OCI-LY7 (cell line): ENCODE results near the gene ASB7. TPM values are rescaled to one million over a fixed set of nuclear protein-coding genes. Genes with fewer than 3 reads are reported as not detected.

Experiments used
- BruUV-seq: library from RNA; stranded (reverse); fragments of 400-500 nt; replicated peaks from 2 replicates; lab custom pipeline; 2021; lab: Mats Ljungman, UMichigan
- CTCF ChIA-PET: fragments of 300-600 bp; sonication (Branson Sonifier 250); formaldehyde crosslinking; loops from one replicate; lab custom pipeline; 2022; ENCODE audit warnings: antibody characterized with exemption; ENCODE audit not compliant: unreplicated experiment; lab: Charles Lee
- POLR2A ChIA-PET: fragments of 300-600 bp; sonication (Branson Sonifier 250); formaldehyde crosslinking; loops from one replicate; lab custom pipeline; 2022; ENCODE audit warnings: antibody characterized with exemption; lab: Charles Lee
- DNase-seq: peaks from one replicate; pipeline ENCODE4 v3.0.0-alpha.2; 2015; ENCODE audit warnings: low spot score
- H2AFZ ChIP-seq: fragments of 200-600 bp; sonication (generic), shearing (Covaris generic); 2 replicates; pipeline ENCODE4 v1.6.1; 2014; ENCODE audit warnings: mild to moderate bottlenecking, antibody characterized with exemption, low read length, moderate library complexity
- H3K27ac ChIP-seq: fragments of 200-600 bp; sonication (generic); 2 replicates; pipeline ENCODE4 v1.5.1; 2014; ENCODE audit warnings: mixed run types, low read depth, mild to moderate bottlenecking, moderate library complexity, low read length, inconsistent platforms; ENCODE audit not compliant: poor library complexity, severe bottlenecking
- H3K36me3 ChIP-seq: fragments of 200-600 bp; sonication (generic); 2 replicates; pipeline ENCODE4 v1.6.1; 2014; ENCODE audit warnings: mild to moderate bottlenecking, antibody characterized with exemption, low read length, moderate library complexity, mixed read lengths; ENCODE audit not compliant: insufficient read depth
- H3K4me1 ChIP-seq: fragments of 200-600 bp; sonication (generic); 2 replicates; pipeline ENCODE4 v1.5.1; 2014; ENCODE audit warnings: mild to moderate bottlenecking, low read length; ENCODE audit not compliant: insufficient read depth, poor library complexity, severe bottlenecking
- H3K4me2 ChIP-seq: fragments of 200-600 bp; sonication (generic); 2 replicates; pipeline ENCODE4 v1.6.1; 2014; ENCODE audit warnings: mild to moderate bottlenecking, low read length
- H3K4me3 ChIP-seq: fragments of 200-600 bp; sonication (generic); 2 replicates; pipeline ENCODE4 v1.5.1; 2014; ENCODE audit warnings: mild to moderate bottlenecking, low read depth, low read length; ENCODE audit not compliant: poor library complexity, severe bottlenecking
- H3K79me2 ChIP-seq: fragments of 200-600 bp; sonication (generic); 2 replicates; pipeline ENCODE4 v1.6.1; 2016; ENCODE audit warnings: low read depth, mild to moderate bottlenecking, low read length, moderate library complexity, mixed read lengths; ENCODE audit not compliant: insufficient read depth
- H3K9me2 ChIP-seq: fragments of 200-600 bp; sonication (generic); 2 replicates; pipeline ENCODE4 v1.6.1; 2016; ENCODE audit warnings: mild to moderate bottlenecking, low read length, mixed read lengths; ENCODE audit not compliant: insufficient read depth
- H3K9me3 ChIP-seq: fragments of 200-600 bp; sonication (generic); 2 replicates; pipeline ENCODE4 v1.6.1; 2014; ENCODE audit warnings: mild to moderate bottlenecking, mixed run types, low read length, mixed read lengths
- H4K20me1 ChIP-seq: fragments of 200-600 bp; sonication (generic); 2 replicates; pipeline ENCODE4 v1.6.1; 2014; ENCODE audit warnings: mild to moderate bottlenecking, antibody characterized with exemption, low read length, moderate library complexity, mixed read lengths; ENCODE audit not compliant: insufficient read depth
- EZH2phosphoT487 ChIP-seq: fragments of 200-600 bp; sonication (generic); IDR thresholded peaks from 2 replicates; pipeline ENCODE4 v1.6.1; 2018; ENCODE audit warnings: low read depth, borderline replicate concordance, mild to moderate bottlenecking, mixed run types, antibody characterized with exemption, low read length, moderate library complexity, mixed read lengths
- intact Hi-C: fragments of 100-400 bp; cut with micrococcal nuclease; formaldehyde crosslinking; loops from one replicate; pipeline ENCODE4 v1.10.0; 2022; ENCODE audit not compliant: unreplicated experiment
- total RNA-seq, 2 experiments: library from RNA; depleted of rRNA in 1 of 2; stranded (reverse); fragments of >200 nt in 1 of 2; shearing (Covaris generic) in 1 of 2; gene quantifications; 2 replicates each; pipeline ENCODE4 v1.2.3, GENCODE V29; 2014 to 2022
- TF ChIP-seq, protein P1 (sequence below): fragments of 200-600 bp; sonication (generic); conservative IDR thresholded peaks from 2 replicates; pipeline ENCODE4 v1.5.1; 2014; ENCODE audit warnings: mild to moderate bottlenecking, antibody characterized with exemption, low read length, moderate library complexity, mixed read lengths

ASB7 gene
- total RNA-seq, 2 experiments from 2014 or later = 10.9 to 15.2 TPM

DNA sequence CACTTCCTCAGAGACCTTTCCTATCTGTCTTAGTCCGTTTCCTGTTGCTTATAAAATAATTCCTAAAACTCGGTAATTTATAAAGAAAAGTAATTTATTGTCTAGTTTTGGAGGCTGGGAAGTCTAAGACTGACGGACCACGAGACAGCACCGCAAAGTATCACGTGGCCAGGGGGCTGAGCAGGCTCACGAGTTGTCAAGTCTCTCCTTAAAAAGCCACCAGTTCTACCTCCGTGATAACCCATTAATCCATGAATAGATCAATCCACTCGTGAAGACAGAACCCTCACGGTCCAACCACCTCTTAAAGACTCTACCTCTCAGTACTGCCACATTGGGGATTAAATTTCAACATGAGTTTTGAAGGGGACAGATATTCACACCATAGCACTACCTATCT, 1.2 kb upstream of the ASB7 start:
- Histone ChIP-seq H3K4me3 (peak overlapping the region; percentile 87), H3K27ac (no peak overlapping the region), H3K4me1 (peaks cover 20% of the 10 kb centered on the region), H3K36me3 (peaks cover 19% of the 10 kb centered on the region; the same call in 1 of the 2 replicates), H2AFZ (peak overlapping the region; percentile 64), H3K9me2 (no peaks in the 10 kb centered on the region), H4K20me1 (0 out of 2 replicates have a peak, but pooled peaks cover 3% of the 10 kb centered on the region), H3K9me3 (no peaks in the 10 kb centered on the region), H3K4me2 (peak overlapping the region; percentile 89), H3K79me2 (peaks cover 43% of the 10 kb centered on the region)
- intact Hi-C loops = loop anchor here (5.0 kb wide), 2 partner anchors 691 to 1954 kb away; partner anchors contain the start of gene IGF1R
- peak; percentile 26 for DNase-seq
- BruUV-seq = TSS peak; percentile 58
- ChIA-PET CTCF (no interaction called here), POLR2A (no interaction called here)
- TF ChIP-seq, protein P1, sequence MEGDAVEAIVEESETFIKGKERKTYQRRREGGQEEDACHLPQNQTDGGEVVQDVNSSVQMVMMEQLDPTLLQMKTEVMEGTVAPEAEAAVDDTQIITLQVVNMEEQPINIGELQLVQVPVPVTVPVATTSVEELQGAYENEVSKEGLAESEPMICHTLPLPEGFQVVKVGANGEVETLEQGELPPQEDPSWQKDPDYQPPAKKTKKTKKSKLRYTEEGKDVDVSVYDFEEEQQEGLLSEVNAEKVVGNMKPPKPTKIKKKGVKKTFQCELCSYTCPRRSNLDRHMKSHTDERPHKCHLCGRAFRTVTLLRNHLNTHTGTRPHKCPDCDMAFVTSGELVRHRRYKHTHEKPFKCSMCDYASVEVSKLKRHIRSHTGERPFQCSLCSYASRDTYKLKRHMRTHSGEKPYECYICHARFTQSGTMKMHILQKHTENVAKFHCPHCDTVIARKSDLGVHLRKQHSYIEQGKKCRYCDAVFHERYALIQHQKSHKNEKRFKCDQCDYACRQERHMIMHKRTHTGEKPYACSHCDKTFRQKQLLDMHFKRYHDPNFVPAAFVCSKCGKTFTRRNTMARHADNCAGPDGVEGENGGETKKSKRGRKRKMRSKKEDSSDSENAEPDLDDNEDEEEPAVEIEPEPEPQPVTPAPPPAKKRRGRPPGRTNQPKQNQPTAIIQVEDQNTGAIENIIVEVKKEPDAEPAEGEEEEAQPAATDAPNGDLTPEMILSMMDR = no peak
- no peak for TF ChIP-seq EZH2phosphoT487

DNA sequence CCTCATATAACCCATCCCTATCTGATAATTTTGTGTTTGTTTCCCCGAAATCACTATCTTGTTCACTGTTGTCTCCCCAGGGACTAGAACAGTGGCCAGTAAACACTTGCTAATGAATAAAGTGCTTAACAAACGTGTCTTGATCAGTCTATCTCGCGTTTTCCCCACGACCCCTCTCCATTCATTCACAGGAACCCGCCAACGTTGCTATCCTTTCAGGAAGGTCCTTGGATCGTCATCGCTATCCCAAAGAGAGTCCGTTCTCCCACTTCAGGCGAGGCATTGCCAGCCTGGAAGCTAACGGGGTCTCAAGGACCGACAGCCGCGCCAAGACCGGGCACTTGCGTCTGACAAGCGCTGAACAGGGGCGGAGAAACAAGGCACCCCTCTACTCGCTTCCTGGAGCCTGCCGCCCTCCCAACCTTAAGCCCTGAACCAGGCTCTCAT, 749 bp upstream of the ASB7 start:
- H4K20me1 ChIP-seq = 0 out of 2 replicates have a peak, but pooled peaks cover 3% of the 10 kb centered on the region
- ChIA-PET CTCF (interaction anchor here (1.4 kb wide), 1 partner anchor 407 kb away, joined by 3 read pairs; no protein-coding TSS in a partner anchor), POLR2A (interaction anchor here (0.6 kb wide), 1 partner anchor 11 kb away, joined by 3 read pairs; no protein-coding TSS in a partner anchor)
- peaks cover 22% of the 10 kb centered on the region; the same call in 1 of the 2 replicates for H3K36me3 ChIP-seq
- intact Hi-C loops = loop anchor here (5.0 kb wide), 2 partner anchors 691 to 1954 kb away; partner anchors contain the start of gene IGF1R
- no peaks in the 10 kb centered on the region for H3K9me3 ChIP-seq
- peak overlapping the region; percentile 31 for H3K27ac ChIP-seq
- peak overlapping the region; percentile 89 for H3K4me2 ChIP-seq
- no peak for DNase-seq
- H3K4me1 ChIP-seq = peaks cover 20% of the 10 kb centered on the region
- H2AFZ ChIP-seq = peak overlapping the region; percentile 64
- peaks cover 43% of the 10 kb centered on the region for H3K79me2 ChIP-seq
- no peaks in the 10 kb centered on the region for H3K9me2 ChIP-seq
- H3K4me3 ChIP-seq = peak overlapping the region; percentile 87
- TF ChIP-seq EZH2phosphoT487 = no peak
- TF ChIP-seq, protein P1 = no peak
- no TSS peak for BruUV-seq
